Muscle layer of duodenum (tissue), 2 donors: ENCODE results near the gene DSCAM.

Experiments
- H3K27ac ChIP-seq: one replicate; pipeline ENCODE4 v1.7.0; 2013; ENCODE audit warnings: mild to moderate bottlenecking, low read length
- H3K27me3 ChIP-seq: one replicate; pipeline ENCODE4 v1.7.0; 2013; ENCODE audit warnings: low read depth, mild to moderate bottlenecking, control low read depth, low read length
- H3K36me3 ChIP-seq, 2 donors: one replicate each; pipeline ENCODE4 v1.7.0; 2013; ENCODE audit warnings: low read length in 2 of 2, control low read depth in 1 of 2, mild to moderate bottlenecking in 1 of 2; ENCODE audit not compliant: insufficient read depth in 2 of 2, control insufficient read depth in 1 of 2
- H3K4me1 ChIP-seq, 2 donors: one replicate each; pipeline ENCODE4 v1.7.0; 2013; ENCODE audit warnings: low read length in 2 of 2, mild to moderate bottlenecking in 2 of 2, control low read depth in 1 of 2, moderate library complexity in 1 of 2; ENCODE audit not compliant: insufficient read depth in 2 of 2, control insufficient read depth in 1 of 2
- H3K4me3 ChIP-seq, 2 donors: one replicate each; pipeline ENCODE4 v1.7.0; 2013; ENCODE audit warnings: low read length in 2 of 2, low read depth in 1 of 2, mild to moderate bottlenecking in 1 of 2
- H3K9me3 ChIP-seq, 2 donors: one replicate each; pipeline ENCODE4 v1.7.0; 2013; ENCODE audit warnings: low read length in 2 of 2, control low read depth in 1 of 2, mild to moderate bottlenecking in 1 of 2; ENCODE audit not compliant: control insufficient read depth in 1 of 2
- donor health status: healthy.

Gene DSCAM

DNA sequence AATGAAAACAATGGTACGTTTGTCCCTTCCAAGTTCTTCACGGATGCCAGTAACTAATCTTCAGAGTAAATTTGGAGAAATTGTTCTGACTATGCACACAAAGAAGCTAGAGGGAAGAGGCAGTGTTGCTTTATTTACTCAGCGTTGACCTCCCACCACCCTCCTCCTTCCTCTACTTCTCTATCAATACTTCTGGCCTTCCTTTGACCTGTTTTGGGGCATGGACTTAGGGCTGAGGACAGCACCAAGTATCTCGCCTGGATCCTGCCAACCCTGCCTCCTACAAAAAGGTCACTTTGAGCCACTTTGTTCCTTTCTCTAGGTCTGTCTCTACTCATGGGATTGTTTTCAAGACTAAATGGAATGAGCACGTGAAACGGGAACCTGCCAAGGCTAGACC lies 282.6 kb downstream of the DSCAM start:
- no peak overlapping the region for H3K4me3 ChIP-seq
- no peaks in the 10 kb centered on the region for H3K9me3 ChIP-seq
- no peaks in the 10 kb centered on the region for H3K27me3 ChIP-seq
- no peaks in the 10 kb centered on the region for H3K4me1 ChIP-seq
- no peaks in the 10 kb centered on the region for H3K36me3 ChIP-seq
- no peak overlapping the region for H3K27ac ChIP-seq

- Histone ChIP-seq H3K4me3 (no peak overlapping the region), H3K36me3 (no peaks in the 10 kb centered on the region), H3K27ac (no peak overlapping the region), H3K4me1 (no peaks in the 10 kb centered on the region), H3K9me3 (no peaks in the 10 kb centered on the region), H3K27me3 (no peaks in the 10 kb centered on the region)
Measured at GRCh38 chr21:40563900-40564299, 283.1 kb downstream of the DSCAM start.

DNA sequence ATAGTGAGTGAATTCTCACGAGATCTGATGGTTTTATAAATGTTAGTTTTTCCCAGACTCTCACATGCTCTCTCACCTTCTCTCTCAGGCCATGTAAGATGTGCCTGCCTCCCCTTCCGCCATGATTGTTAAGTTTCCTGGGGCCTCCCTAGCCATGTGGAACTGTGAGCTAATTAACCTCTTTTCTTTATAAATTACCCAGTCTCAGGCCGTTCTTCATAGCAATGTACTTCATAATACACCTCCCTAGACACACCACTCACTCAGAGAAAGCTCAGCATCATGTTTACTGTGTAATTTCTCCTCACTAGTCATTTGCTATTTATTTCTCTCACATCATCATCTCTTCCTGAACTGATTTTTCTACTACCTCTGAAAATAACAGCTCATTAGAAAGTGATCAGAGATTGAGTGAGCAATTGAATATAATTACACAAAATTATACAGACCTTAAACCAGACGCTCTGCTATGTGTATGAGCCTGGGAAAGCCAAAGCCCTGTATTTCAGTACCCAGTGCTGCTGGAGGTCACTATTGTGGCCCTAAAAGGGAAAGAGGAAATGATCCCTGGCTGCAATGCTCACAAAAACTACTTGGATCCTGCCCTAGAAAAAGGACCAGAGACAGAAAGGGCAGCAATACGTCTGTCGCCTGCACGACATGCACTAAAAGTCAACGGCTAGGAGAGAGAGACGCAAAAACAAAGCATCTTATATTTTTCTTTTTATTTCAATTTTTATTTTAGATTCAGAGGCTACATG lies 284.5 kb downstream of the DSCAM start:
- Histone ChIP-seq H3K36me3 (no peaks in the 10 kb centered on the region), H3K27ac (no peak overlapping the region), H3K4me1 (no peaks in the 10 kb centered on the region), H3K9me3 (no peaks in the 10 kb centered on the region), H3K4me3 (no peak overlapping the region), H3K27me3 (no peaks in the 10 kb centered on the region)

GRCh38 chr21:40556442-40556968 lies 290.5 kb downstream of the DSCAM start:
- no peaks in the 10 kb centered on the region for H3K36me3 ChIP-seq
- no peaks in the 10 kb centered on the region for H3K4me1 ChIP-seq
- no peaks in the 10 kb centered on the region for H3K27me3 ChIP-seq
- H3K4me3 ChIP-seq: no peak overlapping the region
- H3K27ac ChIP-seq: no peak overlapping the region
- H3K9me3 ChIP-seq: no peaks in the 10 kb centered on the region

GRCh38 chr21:40555021-40555528 lies 291.9 kb downstream of the DSCAM start:
- Histone ChIP-seq H3K4me1 (no peaks in the 10 kb centered on the region), H3K9me3 (no peaks in the 10 kb centered on the region), H3K27ac (no peak overlapping the region), H3K36me3 (no peaks in the 10 kb centered on the region), H3K27me3 (no peaks in the 10 kb centered on the region), H3K4me3 (no peak overlapping the region)

- Histone ChIP-seq H3K27me3 (no peaks in the 10 kb centered on the region), H3K36me3 (no peaks in the 10 kb centered on the region), H3K27ac (no peak overlapping the region), H3K9me3 (no peaks in the 10 kb centered on the region), H3K4me3 (no peak overlapping the region), H3K4me1 (no peaks in the 10 kb centered on the region)
Measured at GRCh38 chr21:40553781-40554180, 293.2 kb downstream of the DSCAM start.

DNA sequence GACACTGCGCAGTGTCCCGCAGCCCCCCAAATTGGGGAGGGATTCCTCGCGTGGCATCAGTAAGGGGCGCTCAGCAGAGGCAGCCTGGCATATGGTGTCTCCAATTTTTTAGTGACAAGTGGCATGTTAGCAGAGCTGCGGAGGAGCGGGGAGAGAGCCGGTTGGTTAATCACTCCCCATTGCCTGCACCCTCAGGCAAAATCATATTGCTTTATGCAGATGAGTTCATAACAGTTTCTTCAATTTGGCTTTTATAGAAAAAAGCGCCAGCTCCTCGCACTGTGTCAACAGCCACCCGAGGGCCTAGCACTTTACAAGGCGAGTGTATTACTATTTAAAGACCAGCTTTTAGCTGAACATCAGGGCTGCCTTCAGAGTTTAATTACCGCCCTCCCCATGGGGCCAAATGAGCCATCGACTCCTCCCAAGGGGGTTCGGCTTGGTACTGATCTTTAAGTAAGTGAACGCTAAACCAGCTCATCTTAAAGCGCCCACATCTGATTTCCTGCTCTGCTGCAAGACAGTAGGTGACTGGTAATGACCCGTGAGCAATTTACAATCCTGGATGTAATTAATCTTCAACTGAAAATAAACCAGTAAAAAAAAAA lies 298.9 kb downstream of the DSCAM start:
- Histone ChIP-seq H3K9me3 (peaks cover 0 to 15% of the 10 kb centered on the region in 2 donors), H3K27ac (no peak overlapping the region), H3K27me3 (no peaks in the 10 kb centered on the region)

GRCh38 chr21:40546647-40547046 lies 300.3 kb downstream of the DSCAM start:
- H3K36me3 ChIP-seq: no peaks in the 10 kb centered on the region
- no peak overlapping the region for H3K4me3 ChIP-seq
- no peak overlapping the region for H3K27ac ChIP-seq
- H3K27me3 ChIP-seq: no peaks in the 10 kb centered on the region
- peaks cover 0 to 15% of the 10 kb centered on the region in 2 donors for H3K9me3 ChIP-seq
- H3K4me1 ChIP-seq: no peaks in the 10 kb centered on the region

More for the DNA sequence above, 298.9 kb downstream of the DSCAM start:
- Histone ChIP-seq H3K4me3 (no peak overlapping the region), H3K36me3 (no peaks in the 10 kb centered on the region), H3K4me1 (no peaks in the 10 kb centered on the region)

DNA sequence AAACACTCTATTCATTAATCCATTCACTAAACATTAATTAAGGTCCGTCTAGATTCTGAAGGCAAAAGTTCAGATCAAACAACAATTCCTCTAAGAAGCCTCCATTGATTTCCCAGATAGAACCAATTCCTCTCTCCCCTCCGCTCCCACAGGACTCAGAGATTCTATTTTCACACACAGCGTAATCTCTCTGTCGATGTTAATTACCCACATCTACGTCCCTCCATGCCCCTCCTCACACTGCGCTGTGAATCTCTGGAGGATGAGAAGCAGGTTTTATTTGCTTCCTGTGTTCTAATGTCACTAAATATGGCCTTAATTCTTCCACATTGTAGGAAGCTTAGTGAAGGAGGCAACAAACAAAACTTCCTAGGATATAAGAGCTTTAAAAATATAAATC lies 306.7 kb downstream of the DSCAM start:
- no peaks in the 10 kb centered on the region for H3K36me3 ChIP-seq
- peaks cover 0 to 10% of the 10 kb centered on the region in 2 donors for H3K9me3 ChIP-seq
- no peaks in the 10 kb centered on the region for H3K27me3 ChIP-seq
- no peaks in the 10 kb centered on the region for H3K4me1 ChIP-seq
- no peak overlapping the region for H3K27ac ChIP-seq
- no peak overlapping the region for H3K4me3 ChIP-seq

GRCh38 chr21:40534886-40535285 lies 312.1 kb downstream of the DSCAM start:
- H3K4me3 ChIP-seq: no peak overlapping the region
- no peaks in the 10 kb centered on the region for H3K36me3 ChIP-seq
- no peaks in the 10 kb centered on the region for H3K9me3 ChIP-seq
- H3K27ac ChIP-seq: no peak overlapping the region
- no peaks in the 10 kb centered on the region for H3K4me1 ChIP-seq
- H3K27me3 ChIP-seq: no peaks in the 10 kb centered on the region

DNA sequence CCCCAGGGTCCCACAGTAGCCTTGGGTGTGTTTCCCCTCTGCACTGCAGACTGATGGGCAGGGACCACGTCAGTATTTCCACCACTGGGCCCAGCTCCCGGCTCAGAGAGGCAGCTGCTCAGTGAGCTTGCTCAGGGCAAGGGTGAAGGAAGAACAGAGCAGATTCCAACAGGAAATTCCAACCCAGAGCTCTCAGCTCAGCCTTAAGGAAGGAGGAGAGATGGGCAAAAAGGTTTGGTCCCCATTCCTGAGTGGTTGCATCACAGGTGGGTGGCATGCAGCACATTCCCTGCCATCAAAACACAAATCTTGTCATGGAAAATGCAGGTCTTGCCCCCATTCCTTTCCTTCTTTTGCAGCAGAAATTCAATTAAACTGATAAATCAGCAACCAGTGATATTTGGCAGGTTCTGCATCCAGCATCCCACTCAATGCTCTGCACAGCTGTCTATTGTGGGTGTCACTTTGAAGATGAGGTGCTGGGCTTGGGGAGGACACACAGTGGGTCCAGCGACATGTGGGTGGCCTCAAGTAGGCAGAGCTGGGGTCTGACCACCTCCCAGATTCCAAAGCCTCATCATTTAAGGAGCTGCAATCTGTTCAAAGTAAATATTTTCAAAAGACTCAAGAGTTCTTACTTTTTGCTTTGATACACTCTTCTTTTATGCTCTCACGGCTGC lies 315.4 kb downstream of the DSCAM start:
- Histone ChIP-seq H3K4me1 (no peaks in the 10 kb centered on the region), H3K27ac (no peak overlapping the region), H3K9me3 (peaks cover 0 to 8% of the 10 kb centered on the region in 2 donors), H3K4me3 (no peak overlapping the region), H3K27me3 (no peaks in the 10 kb centered on the region), H3K36me3 (no peaks in the 10 kb centered on the region)
